NCI-H2029 treated with DMSO at 0.1 percent for 48 hours (cell line): Measurements from ENCODE around the gene UBE3B.

Source experiments
- DNase-seq: peaks from one replicate; lab custom pipeline; 2025; lab: John Stamatoyannopoulos, UW

The UBE3B gene

DNA sequence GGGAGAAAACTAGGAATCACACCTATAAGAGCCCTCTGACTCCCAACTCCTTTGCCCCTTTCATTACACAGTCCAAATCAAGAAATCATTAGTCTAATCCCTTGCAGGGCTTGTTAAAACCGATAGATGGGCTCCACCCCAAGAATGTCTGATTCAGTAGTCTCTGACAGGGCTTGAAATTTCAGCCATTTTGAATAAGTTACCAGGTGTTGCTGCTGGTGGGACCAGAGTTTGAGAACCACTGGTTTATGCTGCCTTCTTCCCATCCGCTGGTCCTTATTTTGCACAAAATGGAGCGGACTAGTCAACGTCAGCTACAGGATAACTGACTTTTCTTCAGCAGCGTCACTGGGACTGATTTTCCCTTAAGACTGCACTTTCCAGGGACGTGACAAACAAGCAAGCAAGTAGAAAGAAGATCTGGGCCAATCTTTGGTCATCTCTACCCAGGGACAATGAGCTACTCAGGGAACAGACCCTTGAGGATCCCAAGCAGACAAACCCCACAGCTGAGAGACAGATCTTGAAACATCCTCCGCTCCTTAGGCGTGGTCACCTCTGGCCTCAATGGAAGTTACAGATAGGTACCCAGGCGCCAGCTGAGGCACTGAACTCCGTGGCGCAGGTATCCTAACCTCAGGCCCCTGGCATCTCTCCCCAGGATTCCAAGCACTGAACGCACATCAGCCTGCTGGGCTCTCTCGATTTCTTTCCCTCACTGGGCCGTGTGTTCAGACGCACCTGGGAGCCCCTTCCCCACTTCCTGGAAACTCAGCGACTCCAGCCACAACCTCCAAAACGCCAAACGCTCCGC is 1.2 kb upstream of the UBE3B start:
- no peak for DNase-seq

DNA sequence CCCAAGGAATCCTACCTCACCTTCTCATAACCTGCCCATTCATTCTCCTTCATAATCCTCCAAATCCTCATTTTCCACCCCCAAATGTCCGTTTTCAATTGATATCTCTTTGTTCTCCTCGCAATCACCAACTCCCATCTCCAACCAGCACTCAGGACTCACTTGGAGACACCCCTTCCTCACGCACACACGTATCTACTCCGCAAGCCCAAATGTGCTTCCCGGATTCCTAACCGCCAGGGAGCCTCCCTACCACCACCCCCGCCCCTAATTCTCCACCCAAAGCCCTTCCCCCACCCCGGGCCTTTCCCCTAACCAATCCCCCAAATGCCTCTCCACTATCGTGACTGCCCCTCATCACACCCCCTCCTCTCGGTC is 638 bp upstream of the UBE3B start:
- DNase-seq = no peak

- DNase-seq = no peak
Measured at GRCh38 chr12:109477963-109478315, 505 bp downstream of the UBE3B start.

DNA sequence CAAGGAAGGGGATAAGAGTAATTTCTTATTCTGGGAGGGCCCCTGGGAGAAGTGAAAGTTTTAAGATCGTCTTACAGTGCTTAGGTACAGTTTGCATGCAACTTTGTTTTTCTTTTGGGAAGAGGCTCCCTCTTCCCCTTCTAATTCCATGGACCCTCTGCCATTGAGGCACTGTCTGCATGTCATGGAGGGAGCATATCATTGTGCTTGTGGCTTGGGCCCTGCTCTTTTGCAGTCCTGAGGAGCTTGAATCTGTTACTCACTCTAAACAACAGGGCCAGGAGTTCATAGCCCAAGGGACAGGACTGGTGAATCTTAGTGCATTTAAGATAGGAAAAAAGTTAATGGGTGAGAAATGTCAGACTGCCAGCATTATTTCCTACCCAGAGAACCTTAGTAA is 2.3 kb downstream of the UBE3B start:
- DNase-seq = no peak

DNA sequence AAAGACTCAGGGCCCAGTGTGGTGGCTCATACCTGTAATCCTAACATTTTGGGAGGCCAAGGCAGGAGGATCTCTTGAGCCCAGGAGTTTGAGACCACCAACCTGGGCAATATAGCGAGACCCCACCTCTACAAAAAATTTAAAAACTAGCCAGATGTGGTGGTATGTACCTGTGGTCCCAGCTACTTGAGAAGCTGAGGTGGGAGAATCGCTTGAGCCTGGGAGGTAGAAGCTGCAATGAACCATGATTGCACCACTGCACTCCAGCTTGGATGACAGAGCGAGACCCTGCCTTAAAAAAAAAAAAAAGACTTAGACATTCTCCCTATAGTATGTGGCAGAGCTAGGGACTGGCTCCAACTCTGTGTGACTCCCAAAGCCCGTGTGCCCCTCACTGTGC is 2.9 kb downstream of the UBE3B start:
- no peak for DNase-seq

- no peak for DNase-seq
Measured at GRCh38 chr12:109481863-109482262, 4.4 kb downstream of the UBE3B start.

GRCh38 chr12:109482491-109482890 is 5.1 kb downstream of the UBE3B start:
- no peak for DNase-seq

- DNase-seq = peak; percentile 43
Measured at GRCh38 chr12:109482894-109483293, 5.5 kb downstream of the UBE3B start.

- no peak for DNase-seq
Measured at GRCh38 chr12:109483346-109483745, 5.9 kb downstream of the UBE3B start.

DNA sequence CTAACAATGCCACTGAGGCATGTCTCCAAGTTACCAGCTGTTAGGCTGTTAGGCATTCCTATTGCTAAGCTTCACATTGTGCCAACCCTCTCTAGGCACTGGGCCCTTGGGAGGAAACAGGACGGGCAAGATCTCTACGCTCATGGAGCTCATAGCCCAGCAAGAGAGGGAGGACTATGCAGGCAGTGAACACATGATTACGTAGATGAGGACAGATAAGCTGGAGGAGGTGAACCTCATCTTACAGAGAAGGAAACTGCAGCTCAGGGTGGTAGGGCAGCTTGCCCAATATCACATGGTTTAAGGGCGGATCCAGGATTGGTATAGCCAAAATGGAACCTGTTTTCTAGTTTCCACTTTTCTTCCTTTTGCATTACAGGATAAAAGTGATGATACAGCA is 7.8 kb downstream of the UBE3B start:
- no peak for DNase-seq

- no peak for DNase-seq
Measured at GRCh38 chr12:109487181-109488050, 10.0 kb downstream of the UBE3B start.

GRCh38 chr12:109488051-109488665 is 10.7 kb downstream of the UBE3B start:
- DNase-seq = no peak

DNA sequence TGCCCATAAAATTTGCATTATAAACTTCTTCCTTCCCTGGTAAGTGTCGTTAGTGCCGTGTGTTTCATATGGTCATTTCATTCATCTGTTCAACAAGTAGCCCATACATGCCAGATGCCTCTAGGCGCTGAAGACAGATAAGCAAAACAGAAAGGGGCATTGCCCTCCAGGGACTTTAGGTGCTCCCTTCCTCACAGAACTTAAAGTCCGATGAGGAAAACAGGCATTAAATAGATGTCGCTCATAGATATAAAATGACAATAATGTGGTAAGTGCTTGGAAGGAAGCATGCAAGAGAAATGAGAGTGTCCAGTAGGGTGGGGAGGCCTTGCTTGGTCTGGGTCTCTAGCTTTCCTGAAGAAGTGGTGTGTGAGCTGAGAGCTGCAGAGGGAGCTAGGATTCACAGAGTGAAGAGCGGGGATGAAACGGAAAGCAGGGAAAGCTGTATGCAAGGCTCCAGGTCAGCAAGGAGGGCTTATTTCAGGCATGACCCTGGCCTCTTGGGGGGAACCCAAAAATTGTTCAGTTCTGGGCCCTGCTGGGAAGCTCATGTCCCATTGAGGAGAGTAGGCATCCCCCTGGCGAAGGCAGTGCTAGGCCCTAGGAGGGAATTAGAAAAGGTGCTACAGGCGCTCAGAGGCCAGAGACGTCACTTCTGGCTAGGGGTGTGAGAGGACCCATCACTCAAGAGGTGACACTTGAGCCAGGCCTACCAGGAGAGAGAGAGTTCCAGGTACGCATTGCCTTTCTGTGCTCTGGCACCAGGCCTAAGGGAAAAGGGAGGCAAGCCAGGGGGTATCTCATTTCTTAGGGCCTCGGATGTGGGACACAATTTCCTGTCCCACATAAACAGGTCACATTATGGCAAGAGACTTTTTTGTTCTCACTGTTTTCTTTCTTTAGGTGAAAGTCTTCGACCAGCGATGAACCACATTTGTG is 11.9 kb downstream of the UBE3B start:
- DNase-seq = no peak

- no peak for DNase-seq
Measured at GRCh38 chr12:109489955-109490565, 12.6 kb downstream of the UBE3B start.

- DNase-seq = no peak
Measured at GRCh38 chr12:109491671-109492070, 14.2 kb downstream of the UBE3B start.

DNA sequence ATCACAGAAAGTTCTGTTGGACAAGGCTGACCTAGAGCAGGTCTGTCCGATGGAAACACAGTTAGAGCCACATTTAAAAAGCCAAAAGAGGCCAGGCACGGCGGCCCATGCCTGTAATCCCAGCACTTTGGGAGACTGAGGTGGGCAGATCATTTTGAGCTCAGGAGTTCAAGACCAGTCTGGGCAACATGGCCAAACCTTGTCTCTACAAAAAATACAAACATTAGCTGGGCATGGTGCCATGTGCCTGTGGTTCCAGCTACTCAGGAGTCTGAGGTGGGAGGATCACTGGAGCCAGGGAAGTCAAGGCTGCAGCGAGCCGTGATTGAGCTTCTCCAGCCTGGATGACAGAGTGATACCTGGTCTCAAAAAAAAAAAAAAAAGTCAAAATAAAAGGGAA is 14.9 kb downstream of the UBE3B start:
- peak; percentile 25 for DNase-seq

GRCh38 chr12:109493090-109493489 is 15.7 kb downstream of the UBE3B start:
- DNase-seq = no peak

DNA sequence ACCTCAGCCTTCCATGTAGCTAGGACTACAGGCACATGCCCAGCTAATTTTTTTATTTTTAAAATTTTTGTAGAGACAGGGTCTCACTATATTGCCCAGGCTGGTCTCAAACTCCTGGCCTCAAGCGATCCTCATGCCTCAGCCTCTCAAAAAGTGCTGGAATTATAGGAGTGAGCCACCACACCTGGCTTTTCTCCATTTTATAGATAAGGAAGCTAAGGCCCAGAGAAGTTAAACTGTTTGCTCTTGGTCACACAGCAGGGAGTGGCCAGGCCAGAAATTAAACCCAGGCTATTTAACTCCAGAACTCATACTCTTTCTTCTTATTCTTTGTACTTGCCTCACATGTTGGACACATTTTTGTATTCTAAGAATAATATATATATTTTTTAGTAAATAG is 16.5 kb downstream of the UBE3B start:
- DNase-seq = no peak

DNA sequence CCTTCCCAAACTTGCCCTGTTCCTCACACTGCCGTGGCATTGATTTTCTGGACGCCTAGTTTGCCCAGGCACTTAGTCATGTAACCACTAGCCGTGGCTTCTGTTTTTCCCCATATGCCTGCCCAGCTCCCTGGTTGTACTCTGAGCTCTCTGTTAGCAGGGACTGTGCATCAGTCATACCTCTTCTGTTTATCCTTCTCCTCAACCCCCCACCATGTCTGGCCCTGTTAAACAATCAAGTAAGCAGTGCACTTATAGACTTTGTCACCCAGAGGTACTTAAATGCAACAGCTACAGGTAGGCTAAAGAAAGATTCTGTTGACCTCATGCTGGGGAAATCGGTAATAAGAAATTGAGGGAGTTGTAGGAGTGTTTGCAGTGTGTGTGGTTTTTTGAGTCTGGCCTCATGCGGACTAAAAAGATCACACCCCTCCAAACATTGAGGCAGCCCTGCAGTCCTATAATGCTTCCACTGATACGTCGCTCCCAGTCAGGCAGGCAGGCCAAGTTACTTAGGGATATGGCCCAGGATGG is 17.0 kb downstream of the UBE3B start:
- no peak for DNase-seq

- DNase-seq = no peak
Measured at GRCh38 chr12:109495012-109495411, 17.6 kb downstream of the UBE3B start.

GRCh38 chr12:109496306-109496705 is 18.9 kb downstream of the UBE3B start:
- DNase-seq = no peak
